ENCODE data around the gene HPF1.
"Not testable (repeated sequence)": the region's sequence is repeated elsewhere in the genome, so short reads cannot be mapped to it uniquely, and the experiment has no call there.

The HPF1 gene

DNA sequence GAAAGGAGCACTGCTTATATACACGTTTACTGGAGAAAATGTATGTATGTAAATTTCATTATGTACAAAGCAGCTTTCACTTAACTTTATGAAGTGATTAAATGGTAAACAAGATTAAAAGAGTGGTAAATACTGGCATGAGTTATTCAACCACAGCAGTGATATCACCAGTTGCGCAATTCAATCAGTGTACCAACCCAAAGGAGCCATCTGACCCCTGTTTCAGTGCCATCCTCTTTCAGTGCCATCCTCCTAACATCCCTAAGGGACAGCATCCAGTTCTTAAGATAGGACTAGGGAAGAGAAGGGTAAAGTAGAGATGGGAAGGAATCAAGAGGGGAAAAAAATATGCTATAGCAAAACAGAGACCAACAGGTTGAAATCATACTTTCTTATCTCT is 16.2 kb downstream of the HPF1 start:
- DNase-seq = no peak

DNA sequence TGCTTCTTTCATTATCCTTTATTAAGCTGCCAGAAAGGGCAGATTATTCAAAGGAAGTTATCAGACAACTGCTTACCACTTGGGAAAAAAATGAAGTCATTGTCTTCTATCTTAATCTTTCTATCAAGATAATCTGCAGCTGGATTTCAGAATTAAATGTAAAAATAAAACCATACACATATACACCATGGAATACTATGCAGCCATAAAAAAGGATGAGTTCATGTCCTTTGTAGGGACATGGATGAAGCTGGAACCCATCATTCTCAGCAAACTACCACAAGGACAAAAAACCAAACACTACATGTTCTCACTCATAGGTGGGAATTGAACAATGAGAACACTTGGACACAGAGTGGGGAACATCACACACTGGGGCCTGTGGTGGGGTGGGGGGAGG is 19.1 kb downstream of the HPF1 start:
- not testable (repeated sequence) for DNase-seq

DNA sequence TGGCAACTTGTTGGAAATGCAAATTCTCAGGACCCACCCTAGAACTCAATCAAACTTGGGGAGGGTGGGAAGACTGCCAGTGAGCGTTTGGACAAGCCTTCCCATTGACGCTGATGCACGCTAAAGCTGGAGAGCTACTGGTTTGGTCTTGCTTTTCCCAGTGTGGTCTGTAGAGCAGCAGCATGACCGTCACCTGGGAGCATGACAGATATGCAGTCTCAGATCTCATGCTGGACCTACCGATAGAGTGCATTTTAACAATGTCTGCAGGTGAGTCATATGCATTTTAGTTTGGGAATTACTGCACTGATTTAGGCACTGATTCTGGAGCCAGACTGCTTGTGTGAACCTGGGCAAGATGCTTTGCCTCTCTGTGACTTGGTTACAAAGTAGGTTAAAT is 27.2 kb downstream of the HPF1 start:
- no peak for DNase-seq

DNA sequence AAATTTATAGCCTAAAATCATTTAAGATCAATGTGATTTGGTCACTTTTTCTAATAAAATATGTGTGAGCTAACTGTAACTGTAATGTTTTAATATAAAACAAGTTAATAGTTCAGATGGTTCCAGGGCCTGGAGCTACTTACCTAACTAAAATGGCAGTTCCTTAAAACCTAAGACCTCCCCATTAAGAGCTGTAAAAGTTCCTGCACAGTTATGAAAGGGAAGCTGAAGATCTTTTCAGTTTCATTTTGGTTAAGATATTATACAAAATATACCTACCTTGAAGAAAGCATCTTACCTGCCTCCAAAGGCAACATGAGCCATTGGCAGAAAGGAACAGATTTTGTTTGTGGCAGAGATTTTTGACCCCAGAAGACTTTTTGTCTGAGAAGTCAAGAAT is 30.1 kb downstream of the HPF1 start:
- DNase-seq = no peak

DNA sequence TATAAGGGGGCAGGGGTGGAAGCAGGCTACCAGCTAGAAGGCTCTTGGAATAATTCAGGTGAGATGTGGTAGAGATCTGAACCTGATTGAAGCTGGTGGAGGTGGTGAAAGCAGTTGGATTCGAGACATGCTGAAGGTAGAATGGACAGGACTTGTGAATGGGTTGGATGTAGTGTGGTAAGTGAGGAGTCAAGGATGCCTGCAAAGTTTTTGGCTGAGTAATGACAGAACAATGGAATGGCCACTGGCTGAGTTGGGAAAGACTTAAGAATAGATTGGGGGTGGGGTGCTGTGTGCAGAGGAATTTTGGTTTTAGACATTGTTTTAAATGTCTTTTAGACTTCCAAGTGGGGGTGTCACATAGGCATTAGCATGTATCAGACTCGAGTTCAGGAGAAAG is 33.5 kb downstream of the HPF1 start:
- DNase-seq = no peak

DNA sequence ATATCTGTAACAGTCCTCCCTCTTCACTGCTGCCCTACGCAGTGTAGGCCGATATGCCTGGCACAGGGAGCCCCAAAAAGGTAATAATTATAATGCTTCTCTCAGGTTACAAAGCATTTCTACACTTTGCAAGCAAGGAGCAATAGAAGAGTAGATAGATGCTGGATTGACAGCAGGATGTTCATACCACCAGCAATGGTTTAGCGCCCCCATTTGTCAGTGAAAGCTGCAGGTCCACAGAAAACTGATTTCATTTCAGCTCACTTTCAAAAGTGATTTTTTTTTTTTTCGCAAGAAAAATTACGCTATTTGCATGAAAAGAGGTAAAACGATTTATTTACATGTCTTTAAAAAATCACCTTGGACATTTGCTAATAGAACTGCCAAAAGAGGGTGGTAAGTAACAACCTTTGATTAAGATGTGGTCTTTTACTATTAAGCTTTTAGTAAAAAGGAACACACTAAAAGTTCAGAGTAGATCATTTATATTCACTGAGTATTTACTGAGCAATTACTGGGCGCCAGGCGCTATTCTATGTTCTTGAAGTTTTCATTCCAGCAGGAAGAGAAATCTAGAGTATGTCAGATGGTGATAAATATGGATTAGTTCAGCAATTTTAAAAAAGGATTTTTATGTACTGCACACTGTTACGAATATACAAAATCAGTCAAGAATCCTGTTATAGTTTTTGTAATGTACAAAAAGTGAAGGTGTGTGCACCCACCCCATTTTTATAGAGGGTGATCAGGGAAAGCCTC is 34.4 kb downstream of the HPF1 start:
- peak in 5 of 51 donors; percentile 4 to 6 (median 5) for DNase-seq

DNA sequence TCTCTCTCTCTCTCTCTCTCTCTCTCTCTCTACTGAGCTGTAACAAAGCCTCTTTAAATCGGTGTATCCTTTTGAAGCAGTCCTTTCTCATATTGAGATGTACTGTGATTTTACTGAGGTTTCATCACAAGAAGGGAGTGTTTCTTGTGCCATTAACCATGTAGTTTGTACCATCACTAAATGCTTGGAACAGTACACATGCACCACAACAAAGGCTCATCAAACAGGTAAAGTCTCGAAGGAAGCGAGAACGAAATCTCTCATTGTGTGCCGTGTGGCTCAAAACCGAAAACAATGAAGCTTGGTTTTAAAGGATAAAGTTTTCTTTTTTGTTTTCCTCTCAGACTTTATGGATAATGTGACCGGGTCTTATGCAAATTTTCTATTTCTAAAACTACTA is 37.2 kb downstream of the HPF1 start:
- no peak for DNase-seq

DNA sequence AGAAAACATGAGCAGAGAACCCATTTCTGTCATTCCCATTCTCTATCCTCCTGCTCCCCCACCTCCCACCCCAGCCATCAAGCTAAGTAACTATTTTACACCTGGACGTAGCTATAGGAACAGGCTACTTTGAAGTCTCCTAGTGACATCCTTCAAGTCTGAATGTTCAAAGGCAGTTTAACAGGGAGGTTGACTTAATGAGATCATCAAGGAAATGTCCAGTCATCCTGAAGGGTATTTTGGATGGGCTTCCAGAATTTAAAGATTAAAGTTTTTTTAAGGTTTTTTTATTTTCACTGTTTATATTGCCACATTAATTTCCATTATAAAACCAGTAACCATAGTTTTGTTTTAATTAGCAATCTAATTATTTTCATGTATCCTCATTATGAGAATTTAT is 41.1 kb downstream of the HPF1 start:
- DNase-seq = no peak

DNA sequence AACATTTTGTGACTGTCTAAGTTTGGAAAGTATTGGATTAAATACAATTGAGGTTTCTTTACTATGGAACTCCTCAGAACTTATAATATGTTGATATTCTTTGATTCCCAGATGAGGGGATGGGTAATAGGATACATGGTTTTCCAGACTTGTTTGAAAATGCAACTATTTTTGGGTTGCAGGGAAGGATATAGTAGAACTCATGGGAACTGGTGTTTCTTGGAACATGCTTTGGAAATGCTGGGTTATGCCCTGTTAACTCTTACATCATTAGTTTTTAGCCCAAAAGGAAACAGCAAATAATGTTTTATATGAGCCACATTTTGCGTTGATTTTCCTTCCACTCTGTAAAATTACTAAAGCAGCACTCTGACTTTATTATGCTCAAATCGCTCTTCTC is 41.9 kb downstream of the HPF1 start:
- DNase-seq = no peak

DNA sequence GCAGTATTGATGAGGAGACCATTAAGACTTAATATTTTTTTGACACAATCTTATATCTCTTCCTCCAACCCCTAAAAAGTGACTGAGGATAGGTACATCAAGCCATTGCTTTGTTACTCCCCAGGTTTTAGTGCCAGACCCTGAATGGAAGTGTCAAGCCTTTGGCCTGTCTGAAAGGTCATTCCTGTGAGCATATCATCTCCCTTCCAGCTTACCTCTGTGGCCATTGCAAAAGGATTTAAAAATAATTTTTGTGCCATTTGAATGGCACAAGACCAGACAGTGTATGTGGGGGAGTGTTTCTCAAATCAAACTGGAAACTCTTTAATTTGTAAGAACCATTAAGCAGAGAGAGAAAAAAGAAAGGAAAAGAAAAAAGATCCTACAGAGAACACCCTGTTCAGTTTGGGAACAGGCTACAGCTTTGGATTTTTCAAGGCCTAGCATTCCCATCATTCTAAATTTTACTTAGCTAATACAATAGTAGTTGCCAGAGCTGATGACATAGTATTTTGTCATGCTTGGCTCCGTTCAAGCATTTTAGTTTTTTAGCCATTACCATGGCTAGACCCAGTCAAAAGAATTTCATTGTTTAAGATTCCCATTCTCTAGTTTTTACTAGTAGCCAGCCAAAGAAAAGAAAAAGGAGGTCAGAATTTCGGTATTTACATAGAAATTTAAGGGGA is 49.6 kb downstream of the HPF1 start:
- DNase-seq = no peak

DNA sequence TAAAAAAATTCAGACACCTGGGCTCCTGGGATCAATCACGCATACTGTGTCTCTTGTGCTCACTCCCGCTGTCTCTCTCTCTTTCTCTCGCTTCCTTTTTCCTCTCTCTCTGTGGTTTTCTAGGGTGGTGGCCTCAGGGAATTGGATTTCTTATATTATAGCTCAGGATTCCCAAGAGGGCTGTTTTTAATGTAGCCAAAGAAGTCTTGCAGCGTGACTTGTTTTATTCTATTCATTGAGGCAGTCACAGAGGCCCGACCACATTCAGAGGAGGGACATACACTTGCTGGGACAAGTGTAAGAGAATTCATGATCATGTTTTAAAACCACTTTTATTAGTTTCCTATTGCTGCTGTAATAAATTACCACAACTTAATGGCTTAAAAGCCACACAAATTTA is 59.4 kb downstream of the HPF1 start:
- no peak for DNase-seq

DNA sequence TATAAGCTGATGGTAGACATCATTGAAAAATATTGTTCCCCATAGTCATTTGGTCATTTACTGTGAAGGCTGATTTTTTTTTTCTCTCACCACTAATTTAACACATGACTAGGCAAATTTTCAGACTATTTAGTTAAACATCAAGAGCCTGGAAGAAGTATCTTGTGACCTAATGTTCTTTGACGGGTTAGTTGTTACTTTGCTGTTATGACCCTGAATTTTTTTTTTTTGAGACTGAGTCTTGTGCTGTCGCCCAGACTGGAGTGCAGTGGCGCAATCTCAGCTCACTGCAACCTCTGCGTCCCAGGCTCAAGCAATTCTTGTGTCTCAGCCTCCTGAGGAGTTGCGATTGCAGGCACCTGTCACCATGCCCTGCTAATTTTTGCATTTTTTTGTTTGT is 67.0 kb downstream of the HPF1 start:
- DNase-seq = no peak

DNA sequence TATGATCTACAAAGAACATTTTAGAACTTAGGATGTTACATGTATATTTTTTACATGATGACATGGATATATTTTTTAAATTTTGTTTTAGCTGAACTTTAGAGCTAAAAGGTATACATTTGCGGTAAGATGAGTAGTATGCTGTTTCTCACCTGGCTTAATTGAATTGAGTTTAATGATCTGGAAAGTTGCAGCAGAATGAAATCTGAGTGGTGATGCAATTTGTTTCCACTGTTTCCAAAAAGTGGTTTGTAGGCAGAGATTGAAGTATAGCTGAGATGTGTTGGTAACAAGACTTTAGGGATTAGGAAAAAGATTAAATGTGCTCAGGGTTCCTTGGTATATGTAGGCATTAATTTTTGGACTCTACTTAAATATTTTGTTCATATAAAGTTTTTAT is 68.1 kb downstream of the HPF1 start:
- DNase-seq = no peak

DNA sequence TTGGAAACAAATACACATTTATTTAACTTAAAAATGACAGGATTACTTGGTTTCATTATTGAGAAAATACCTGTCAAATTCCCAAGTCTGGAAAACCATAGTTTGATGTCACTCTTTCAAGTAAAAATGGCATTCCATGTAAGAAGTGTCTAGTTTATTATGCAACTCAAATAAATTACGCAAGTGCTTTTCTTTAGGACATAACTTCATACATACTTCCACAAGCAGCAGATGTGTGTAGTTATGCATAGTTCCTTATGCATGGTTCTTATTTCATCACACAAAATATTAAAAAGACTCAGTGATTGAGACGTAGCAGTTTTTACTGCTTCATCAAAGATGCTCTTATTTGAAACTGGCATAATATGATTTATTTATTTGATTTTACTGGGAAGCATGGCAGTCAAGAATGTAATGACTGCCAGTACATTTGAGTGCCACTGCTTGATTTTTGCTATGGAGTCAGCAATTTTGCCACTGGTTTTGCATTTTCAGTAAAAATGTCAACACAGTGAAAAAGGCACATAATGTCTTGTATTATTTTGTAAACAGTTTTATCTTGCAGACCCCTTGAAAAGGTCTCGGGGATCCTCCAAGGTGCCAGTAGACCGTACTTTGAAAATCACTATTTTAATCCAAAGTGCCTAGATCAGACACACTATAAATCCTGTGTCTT is 75.2 kb downstream of the HPF1 start:
- DNase-seq = no peak

All from hypothalamus (tissue), 51 donors.